Tibial nerve (tissue), 4 donors: ENCODE measurements around the gene PAMR1. TPM values are rescaled to one million over a fixed set of nuclear protein-coding genes. Genes with fewer than 3 reads are reported as not detected.

Source experiments
- DNase-seq, 2 donors: peaks; one replicate each; pipeline ENCODE4 v3.0.0-alpha.2; 2019; ENCODE audit warnings: low spot score in 2 of 2
- H3K27ac ChIP-seq, 4 donors: fragments of 200-600 bp; sonication (generic) in 3 of 4; one replicate each; pipeline ENCODE4 v1.5.1; 2017 to 2019; ENCODE audit warnings: mild to moderate bottlenecking in 1 of 4
- H3K27me3 ChIP-seq, 2 donors: fragments of 200-600 bp; sonication (generic) in 1 of 2; one replicate each; pipeline versions ENCODE4 v1.5.1 to v1.6.0; 2017 to 2019
- H3K36me3 ChIP-seq, 3 donors: fragments of 200-600 bp; sonication (generic); one replicate each; pipeline ENCODE4 v1.5.1; 2018 to 2019
- H3K4me1 ChIP-seq, 4 donors: fragments of 200-600 bp; sonication (generic) in 3 of 4; one replicate each; pipeline ENCODE4 v1.5.1; 2017 to 2019
- H3K4me3 ChIP-seq, 4 donors: fragments of 200-600 bp; sonication (generic) in 3 of 4; one replicate each; pipeline ENCODE4 v1.5.1; 2017 to 2019; ENCODE audit warnings: mild to moderate bottlenecking in 1 of 4, moderate library complexity in 1 of 4
- H3K9me3 ChIP-seq, 4 donors: fragments of 200-600 bp; sonication (generic) in 3 of 4; one replicate each; pipeline ENCODE4 v1.5.1; 2017 to 2019
- CTCF ChIP-seq, 5 experiments: fragments of 200-600 bp in 3 of 5; fragments of 450-650 bp in 2 of 5; sonication (generic) in 3 of 5; IDR thresholded peaks; one replicate each; pipeline ENCODE4 v1.5.1; 2016 to 2019; ENCODE audit warnings: antibody characterized with exemption in 5 of 5, mild to moderate bottlenecking in 3 of 5, moderate library complexity in 2 of 5
- EP300 ChIP-seq, 2 donors: sonication (generic); formaldehyde crosslinking; IDR thresholded peaks; one replicate each; pipeline ENCODE4 v1.6.1; 2017; ENCODE audit warnings: antibody characterized with exemption in 2 of 2, mild to moderate bottlenecking in 1 of 2
- POLR2A ChIP-seq, 2 donors: fragments of 450-650 bp; IDR thresholded peaks; one replicate each; pipeline ENCODE4 v1.6.1; 2017; ENCODE audit warnings: antibody characterized with exemption in 2 of 2, mild to moderate bottlenecking in 2 of 2, moderate library complexity in 2 of 2
- WGBS, 2 donors: methylation state at CpG; one replicate each; pipeline ENCODE4 v1.1.5; 2018; 5-methylcytosine and 5-hydroxymethylcytosine counted together
- total RNA-seq, 4 donors: library from RNA; depleted of rRNA; stranded (reverse); fragments of >200 nt; gene quantifications; one replicate each; pipeline ENCODE4 v1.1.0, GENCODE V29; 2016

PAMR1 gene
- total RNA-seq, 4 donors from 2014 or later, result 6.9 to 10.8 (median 7.7) TPM

GRCh38 chr11:35515224-35515623 lies 10.2 kb downstream of the PAMR1 start:
- H3K4me1 ChIP-seq, result no peaks in the 10 kb centered on the region
- no peaks in the 10 kb centered on the region for H3K36me3 ChIP-seq
- no peaks in the 10 kb centered on the region for H3K9me3 ChIP-seq
- no peaks in the 10 kb centered on the region for H3K27me3 ChIP-seq
- H3K27ac ChIP-seq, result no peak overlapping the region
- TF ChIP-seq CTCF (IDR thresholded peaks at IDR 0.05) (no peak), EP300 (IDR thresholded peaks at IDR 0.05) (no peak), POLR2A (IDR thresholded peaks at IDR 0.05) (no peak)
- DNase-seq, result no peak
- H3K4me3 ChIP-seq, result no peak overlapping the region
- WGBS, 2 donors, result 67 to 72% methylated on average over 3 of the region's 3 CpGs

GRCh38 chr11:35514481-35514880 lies 10.9 kb downstream of the PAMR1 start:
- no peak overlapping the region for H3K27ac ChIP-seq
- no peaks in the 10 kb centered on the region for H3K9me3 ChIP-seq
- H3K4me3 ChIP-seq, result no peak overlapping the region
- TF ChIP-seq CTCF (IDR thresholded peaks at IDR 0.05) (no peak), EP300 (IDR thresholded peaks at IDR 0.05) (no peak), POLR2A (IDR thresholded peaks at IDR 0.05) (no peak)
- no peaks in the 10 kb centered on the region for H3K4me1 ChIP-seq
- no peak for DNase-seq
- H3K36me3 ChIP-seq, result no peaks in the 10 kb centered on the region
- WGBS, 2 donors, result 86 to 94% methylated on average over 3 of the region's 3 CpGs
- no peaks in the 10 kb centered on the region for H3K27me3 ChIP-seq

GRCh38 chr11:35511666-35512065 lies 13.8 kb downstream of the PAMR1 start:
- H3K4me3 ChIP-seq, result no peak overlapping the region
- no peak for TF ChIP-seq CTCF (IDR thresholded peaks at IDR 0.05)
- no peak for TF ChIP-seq EP300 (IDR thresholded peaks at IDR 0.05)
- TF ChIP-seq POLR2A (IDR thresholded peaks at IDR 0.05), result no peak
- H3K9me3 ChIP-seq, result peaks cover 0 to 11% (median 0%) of the 10 kb centered on the region in 4 donors
- H3K27ac ChIP-seq, result no peak overlapping the region
- no peaks in the 10 kb centered on the region for H3K36me3 ChIP-seq
- DNase-seq, result no peak
- H3K27me3 ChIP-seq, result no peaks in the 10 kb centered on the region
- H3K4me1 ChIP-seq, result no peaks in the 10 kb centered on the region
- WGBS, 2 donors, result 53 to 79% methylated on average over 5 of the region's 5 CpGs

- Histone ChIP-seq H3K4me1 (no peaks in the 10 kb centered on the region), H3K27me3 (no peaks in the 10 kb centered on the region), H3K9me3 (peaks cover 0 to 16% (median 0%) of the 10 kb centered on the region in 4 donors), H3K4me3 (no peak overlapping the region), H3K27ac (no peak overlapping the region), H3K36me3 (no peaks in the 10 kb centered on the region)
- no peak for DNase-seq
- 86 to 98% methylated on average over 2 of the region's 2 CpGs for WGBS, 2 donors
- no peak for TF ChIP-seq EP300 (IDR thresholded peaks at IDR 0.05)
- TF ChIP-seq POLR2A (IDR thresholded peaks at IDR 0.05), result no peak
- TF ChIP-seq CTCF (IDR thresholded peaks at IDR 0.05), result no peak
Observed at GRCh38 chr11:35507688-35508087, 17.7 kb downstream of the PAMR1 start.

GRCh38 chr11:35501776-35502175 lies 23.6 kb downstream of the PAMR1 start:
- Histone ChIP-seq H3K27ac (no peak overlapping the region), H3K27me3 (no peaks in the 10 kb centered on the region), H3K4me3 (no peak overlapping the region), H3K4me1 (no peaks in the 10 kb centered on the region), H3K36me3 (no peaks in the 10 kb centered on the region), H3K9me3 (peaks cover 0 to 5% (median 0%) of the 10 kb centered on the region in 4 donors)
- TF ChIP-seq POLR2A (IDR thresholded peaks at IDR 0.05) (no peak), EP300 (IDR thresholded peaks at IDR 0.05) (no peak), CTCF (IDR thresholded peaks at IDR 0.05) (no peak)
- WGBS, 2 donors, result 87 to 90% methylated on average over 4 of the region's 4 CpGs
- no peak for DNase-seq
